Hepatocyte (in vitro differentiated cells): ENCODE data around the gene KIF26B. TPM values are rescaled to one million over a fixed set of nuclear protein-coding genes. Genes with fewer than 3 reads are reported as not detected.

Experiments
- DNase-seq: peaks from one replicate; pipeline ENCODE4 v3.0.0-alpha.2; 2016; ENCODE audit warnings: low spot score
- H2AFZ ChIP-seq: fragments of 200-600 bp; sonication (generic); 2 replicates; pipeline ENCODE4 v1.6.0; 2016; ENCODE audit warnings: antibody characterized with exemption, mild to moderate bottlenecking
- H3K27ac ChIP-seq: fragments of 200-600 bp; sonication (generic); 2 replicates; pipeline ENCODE4 v1.5.1; 2016; ENCODE audit warnings: mild to moderate bottlenecking
- H3K27me3 ChIP-seq: fragments of 200-600 bp; sonication (generic); 2 replicates; pipeline ENCODE4 v1.6.1; 2016
- H3K36me3 ChIP-seq: fragments of 200-600 bp; sonication (generic); replicated peaks from 2 replicates; pipeline ENCODE4 v1.5.1; 2016; ENCODE audit warnings: low read depth; ENCODE audit not compliant: insufficient read depth
- H3K4me1 ChIP-seq: fragments of 200-600 bp; sonication (generic); 2 replicates; pipeline ENCODE4 v1.5.1; 2016; ENCODE audit warnings: mild to moderate bottlenecking, moderate library complexity; ENCODE audit not compliant: insufficient read depth
- H3K4me2 ChIP-seq: fragments of 200-600 bp; sonication (generic); 2 replicates; pipeline ENCODE4 v1.6.0; 2016
- H3K4me3 ChIP-seq: fragments of 200-600 bp; sonication (generic); 2 replicates; pipeline ENCODE4 v1.5.1; 2016; ENCODE audit warnings: mild to moderate bottlenecking
- H3K79me2 ChIP-seq: fragments of 200-600 bp; sonication (generic); 2 replicates; pipeline ENCODE4 v1.6.0; 2017; ENCODE audit warnings: mild to moderate bottlenecking
- H3K9me2 ChIP-seq: fragments of 200-600 bp; sonication (generic); replicated peaks from 2 replicates; pipeline ENCODE4 v1.6.0; 2017; ENCODE audit warnings: mild to moderate bottlenecking; ENCODE audit not compliant: insufficient read depth
- H3K9me3 ChIP-seq: fragments of 200-600 bp; sonication (generic); 2 replicates; pipeline ENCODE4 v1.5.1; 2016; ENCODE audit warnings: low read depth, mild to moderate bottlenecking
- H4K20me1 ChIP-seq: fragments of 200-600 bp; sonication (generic); 2 replicates; pipeline ENCODE4 v1.6.0; 2016; ENCODE audit warnings: mild to moderate bottlenecking; ENCODE audit not compliant: insufficient read depth, poor library complexity, severe bottlenecking
- EZH2 ChIP-seq: fragments of 200-600 bp; sonication (generic); IDR thresholded peaks from 2 replicates; pipeline ENCODE4 v1.6.1; 2016; ENCODE audit warnings: antibody characterized with exemption, mild to moderate bottlenecking, borderline replicate concordance
- EZH2phosphoT487 ChIP-seq: fragments of 200-600 bp; sonication (generic); IDR thresholded peaks from one replicate; pipeline ENCODE4 v1.6.1; 2018; ENCODE audit warnings: antibody characterized with exemption, mild to moderate bottlenecking, low read depth, moderate library complexity; ENCODE audit not compliant: unreplicated experiment, severe bottlenecking
- WGBS: methylation state at CpG from one replicate; pipeline ENCODE4 v1.1.6; 2016; ENCODE audit warnings: low lambda C conversion rate; ENCODE audit errors: missing lambda C conversion rate; 5-methylcytosine and 5-hydroxymethylcytosine counted together
- polyA plus RNA-seq: library from polyadenylated mRNA; unstranded; fragments of >200 nt; fragmentation: Nextera tagmentation; extraction: Ambion mirVana; gene quantifications from 2 replicates; pipeline ENCODE4 v1.2.1, GENCODE V29; 2016
- total RNA-seq: library from RNA; depleted of rRNA; stranded (reverse); fragments of >200 nt; gene quantifications from 2 replicates; pipeline ENCODE4 v1.2.3, GENCODE V29; 2014
- TF ChIP-seq, protein P1 (sequence below): fragments of 200-600 bp; sonication (generic); IDR thresholded peaks from 2 replicates; pipeline ENCODE4 v1.5.1; 2016; ENCODE audit warnings: antibody characterized with exemption, mild to moderate bottlenecking; ENCODE audit not compliant: poor library complexity

The KIF26B gene
- total and polyA plus RNA-seq, 2 experiments from 2014 or later: 12.7 to 21.6 TPM

DNA sequence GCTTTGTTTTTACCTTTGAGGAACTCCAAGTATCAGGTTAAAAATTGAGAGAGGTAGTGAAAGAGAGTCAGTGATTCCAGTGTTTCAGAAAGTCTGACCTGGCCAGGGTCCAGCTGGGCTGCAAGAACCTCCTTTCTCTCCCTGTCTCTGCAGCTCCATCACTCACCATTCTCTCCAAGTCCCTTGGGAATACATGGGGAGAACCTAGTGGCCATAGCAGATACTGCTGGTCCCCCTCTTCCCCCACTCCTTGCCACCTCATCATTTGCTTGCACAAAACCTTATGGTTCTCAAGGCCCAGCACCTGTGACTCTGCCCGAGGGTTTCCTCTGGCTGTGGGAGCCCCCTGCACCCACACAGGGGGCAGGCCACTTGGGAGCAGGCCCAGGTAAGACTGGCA lies 279.5 kb downstream of the KIF26B start:
- DNase-seq: no peak
- Histone ChIP-seq H3K27me3 (no peaks in the 10 kb centered on the region), H4K20me1 (no peaks in the 10 kb centered on the region), H3K9me2 (no peaks in the 10 kb centered on the region), H3K9me3 (no peaks in the 10 kb centered on the region), H3K4me2 (no peak overlapping the region), H3K4me3 (no peak overlapping the region), H2AFZ (no peak overlapping the region), H3K36me3 (no peaks in the 10 kb centered on the region), H3K27ac (no peak overlapping the region), H3K79me2 (peaks cover 5% of the 10 kb centered on the region), H3K4me1 (no peaks in the 10 kb centered on the region)
- WGBS: 94% methylated on average over 1 of the region's 1 CpG
- no peak for TF ChIP-seq EZH2

DNA sequence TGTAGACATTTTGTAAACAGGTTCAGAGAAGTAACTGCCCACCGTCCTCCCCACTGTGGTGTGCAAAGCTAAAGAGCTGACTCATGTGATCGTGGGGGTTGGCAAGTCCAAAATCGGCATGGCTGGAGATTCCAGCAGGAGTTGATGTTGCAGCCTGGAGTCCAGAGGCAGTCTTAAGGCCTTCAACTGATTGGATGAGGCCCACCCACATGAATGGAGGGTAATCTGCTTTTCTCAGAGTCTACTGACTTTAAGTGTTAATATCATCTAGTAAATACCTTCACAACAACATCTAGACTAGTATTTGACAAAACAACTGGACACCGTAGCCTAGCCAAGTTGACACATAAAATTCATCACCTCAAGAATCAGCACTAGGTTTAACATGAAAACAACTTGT lies 281.6 kb downstream of the KIF26B start:
- no peak overlapping the region for H3K4me2 ChIP-seq
- H3K36me3 ChIP-seq: no peaks in the 10 kb centered on the region
- H3K9me3 ChIP-seq: no peaks in the 10 kb centered on the region
- DNase-seq: no peak
- no peaks in the 10 kb centered on the region for H3K9me2 ChIP-seq
- no peaks in the 10 kb centered on the region for H3K27me3 ChIP-seq
- H3K4me1 ChIP-seq: peaks cover 6% of the 10 kb centered on the region
- TF ChIP-seq, protein P1, sequence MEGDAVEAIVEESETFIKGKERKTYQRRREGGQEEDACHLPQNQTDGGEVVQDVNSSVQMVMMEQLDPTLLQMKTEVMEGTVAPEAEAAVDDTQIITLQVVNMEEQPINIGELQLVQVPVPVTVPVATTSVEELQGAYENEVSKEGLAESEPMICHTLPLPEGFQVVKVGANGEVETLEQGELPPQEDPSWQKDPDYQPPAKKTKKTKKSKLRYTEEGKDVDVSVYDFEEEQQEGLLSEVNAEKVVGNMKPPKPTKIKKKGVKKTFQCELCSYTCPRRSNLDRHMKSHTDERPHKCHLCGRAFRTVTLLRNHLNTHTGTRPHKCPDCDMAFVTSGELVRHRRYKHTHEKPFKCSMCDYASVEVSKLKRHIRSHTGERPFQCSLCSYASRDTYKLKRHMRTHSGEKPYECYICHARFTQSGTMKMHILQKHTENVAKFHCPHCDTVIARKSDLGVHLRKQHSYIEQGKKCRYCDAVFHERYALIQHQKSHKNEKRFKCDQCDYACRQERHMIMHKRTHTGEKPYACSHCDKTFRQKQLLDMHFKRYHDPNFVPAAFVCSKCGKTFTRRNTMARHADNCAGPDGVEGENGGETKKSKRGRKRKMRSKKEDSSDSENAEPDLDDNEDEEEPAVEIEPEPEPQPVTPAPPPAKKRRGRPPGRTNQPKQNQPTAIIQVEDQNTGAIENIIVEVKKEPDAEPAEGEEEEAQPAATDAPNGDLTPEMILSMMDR: no peak
- TF ChIP-seq EZH2 (no peak), EZH2phosphoT487 (no peak)
- no peak overlapping the region for H2AFZ ChIP-seq
- no peak overlapping the region for H3K4me3 ChIP-seq
- H3K79me2 ChIP-seq: peaks cover 5% of the 10 kb centered on the region
- 96% methylated on average over 4 of the region's 4 CpGs for WGBS
- no peaks in the 10 kb centered on the region for H4K20me1 ChIP-seq
- no peak overlapping the region for H3K27ac ChIP-seq

- WGBS: 58% methylated on average over 6 of the region's 6 CpGs
- H3K9me2 ChIP-seq: no peaks in the 10 kb centered on the region
- H3K36me3 ChIP-seq: no peaks in the 10 kb centered on the region
- no peak for TF ChIP-seq EZH2phosphoT487
- no peak for TF ChIP-seq EZH2
- TF ChIP-seq, protein P1: no peak
- no peak overlapping the region for H2AFZ ChIP-seq
- no peaks in the 10 kb centered on the region for H3K27me3 ChIP-seq
- H3K4me3 ChIP-seq: no peak overlapping the region
- no peak overlapping the region for H3K27ac ChIP-seq
- H3K9me3 ChIP-seq: no peaks in the 10 kb centered on the region
- H3K4me1 ChIP-seq: peaks cover 8% of the 10 kb centered on the region
- peaks cover 5% of the 10 kb centered on the region for H3K79me2 ChIP-seq
- peaks cover 2% of the 10 kb centered on the region for H4K20me1 ChIP-seq
- no peak for DNase-seq
- no peak overlapping the region for H3K4me2 ChIP-seq
These were observed 282.7 kb downstream of the KIF26B start for GRCh38 chr1:245437369-245438062.

DNA sequence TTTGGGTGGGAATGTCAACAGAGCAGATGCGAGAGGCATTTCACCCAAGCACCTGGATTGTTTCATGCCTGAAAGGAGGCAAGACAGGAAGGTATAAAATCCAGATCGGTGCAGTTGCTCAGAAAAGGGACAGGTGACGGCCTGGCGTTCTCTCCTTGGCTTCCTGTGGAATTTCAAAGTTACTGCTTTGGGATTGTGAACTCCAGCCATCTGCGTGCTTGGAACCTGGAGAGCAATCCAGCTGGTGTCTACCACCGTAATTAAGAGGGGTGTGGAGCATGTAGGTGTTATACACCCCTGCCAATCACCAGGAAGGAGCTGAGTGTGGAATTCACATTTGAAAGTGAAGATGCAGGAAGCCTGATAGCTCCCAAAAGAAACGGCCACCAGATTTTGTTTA lies 286.1 kb downstream of the KIF26B start:
- peak overlapping the region; percentile 25 for H3K4me2 ChIP-seq
- no peak overlapping the region for H2AFZ ChIP-seq
- no peaks in the 10 kb centered on the region for H3K9me2 ChIP-seq
- no peak for TF ChIP-seq EZH2
- TF ChIP-seq, protein P1: no peak
- no peak for TF ChIP-seq EZH2phosphoT487
- no peaks in the 10 kb centered on the region for H3K27me3 ChIP-seq
- H3K36me3 ChIP-seq: no peaks in the 10 kb centered on the region
- H3K4me3 ChIP-seq: no peak overlapping the region
- no peak overlapping the region for H3K27ac ChIP-seq
- peaks cover 2% of the 10 kb centered on the region for H3K79me2 ChIP-seq
- H3K4me1 ChIP-seq: peaks cover 8% of the 10 kb centered on the region
- H4K20me1 ChIP-seq: peaks cover 2% of the 10 kb centered on the region
- H3K9me3 ChIP-seq: no peaks in the 10 kb centered on the region
- 60% methylated on average over 7 of the region's 7 CpGs for WGBS
- no peak for DNase-seq
